ENCODE results near the gene IRF9. TPM values are rescaled to one million over a fixed set of nuclear protein-coding genes. Genes with fewer than 3 reads are reported as not detected.

IRF9 gene
- total and polyA plus RNA-seq, 2 of the 13 experiments (the other 11 are each of a cell fraction or from before 2014, with no cell fraction given): 14.9 to 49.7 TPM

- TF ChIP-seq AFF4 (CRISPR knock-in tag; IDR thresholded peaks at IDR 0.05) (0 out of 2 replicates have a peak, but pooled peaks have one; percentile 20), ZNF776 (CRISPR knock-in tag; IDR thresholded peaks at IDR 0.05) (peak; percentile 98), MEIS1 (CRISPR knock-in tag; IDR thresholded peaks at IDR 0.05; ENCODE audit: borderline replicate concordance) (peak; percentile 99), PITX1 (CRISPR knock-in tag; IDR thresholded peaks at IDR 0.05) (peak; percentile 91), STAG1 (CRISPR knock-in tag; IDR thresholded peaks at IDR 0.05) (peak; percentile 40), ZSCAN30 (CRISPR knock-in tag; IDR thresholded peaks at IDR 0.05) (no peak), PLSCR1 (CRISPR knock-in tag; IDR thresholded peaks at IDR 0.05; ENCODE audit: borderline replicate concordance) (no peak), U2AF1 (optimal IDR thresholded peaks at IDR 0.05; ENCODE audit: low read depth, low read length) (peak; percentile 64), PTBP1 (IDR thresholded peaks at IDR 0.05; ENCODE audit: low read depth, low read length, poor library complexity, severe bottlenecking) (peak; percentile 99), PAX8 (CRISPR knock-in tag; IDR thresholded peaks at IDR 0.05; ENCODE audit: borderline replicate concordance) (peak; percentile 83; the same call in 1 of the 2 replicates), ZNF562 (CRISPR knock-in tag; IDR thresholded peaks at IDR 0.05; ENCODE audit: borderline replicate concordance) (no peak), POLR2AphosphoS5 (IDR thresholded peaks at IDR 0.05; ENCODE audit: low read depth, low read length) (peak; percentile 92), TARDBP (CRISPR knock-in tag; IDR thresholded peaks at IDR 0.05) (peak; percentile 98), ZNF468 (CRISPR knock-in tag; IDR thresholded peaks at IDR 0.05) (no peak), NFE2L2 (IDR thresholded peaks at IDR 0.05; ENCODE audit: low read length) (no peak; the same call in 1 of the 2 replicates), ZKSCAN1 (IDR thresholded peaks at IDR 0.05; ENCODE audit: low read length) (no peak), ZNF7 (CRISPR knock-in tag; IDR thresholded peaks at IDR 0.05) (peak; percentile 58; the same call in 1 of the 2 replicates), ATF2 (CRISPR knock-in tag; IDR thresholded peaks at IDR 0.05) (peak; percentile 92), FIP1L1 (IDR thresholded peaks at IDR 0.05; ENCODE audit: borderline replicate concordance, insufficient read depth, low read depth, low read length) (peak; percentile 90), ZNF710 (CRISPR knock-in tag; IDR thresholded peaks at IDR 0.05; ENCODE audit: borderline replicate concordance) (peak; percentile 93)
Measured at GRCh38 chr14:24114532-24115421, 46.3 kb upstream of the IRF9 start, which contains the start of the genes DCAF11 and NRL (continued).

Measured in HepG2 (cell line).